ENCODE measurements around the gene LPP. TPM values are rescaled to one million over a fixed set of nuclear protein-coding genes. Genes with fewer than 3 reads are reported as not detected.
A peak's percentile ranks its signal among the peaks of the same experiment; 100 is the strongest.

LPP gene
- polyA plus RNA-seq, 1 experiment = 60.0 TPM

DNA sequence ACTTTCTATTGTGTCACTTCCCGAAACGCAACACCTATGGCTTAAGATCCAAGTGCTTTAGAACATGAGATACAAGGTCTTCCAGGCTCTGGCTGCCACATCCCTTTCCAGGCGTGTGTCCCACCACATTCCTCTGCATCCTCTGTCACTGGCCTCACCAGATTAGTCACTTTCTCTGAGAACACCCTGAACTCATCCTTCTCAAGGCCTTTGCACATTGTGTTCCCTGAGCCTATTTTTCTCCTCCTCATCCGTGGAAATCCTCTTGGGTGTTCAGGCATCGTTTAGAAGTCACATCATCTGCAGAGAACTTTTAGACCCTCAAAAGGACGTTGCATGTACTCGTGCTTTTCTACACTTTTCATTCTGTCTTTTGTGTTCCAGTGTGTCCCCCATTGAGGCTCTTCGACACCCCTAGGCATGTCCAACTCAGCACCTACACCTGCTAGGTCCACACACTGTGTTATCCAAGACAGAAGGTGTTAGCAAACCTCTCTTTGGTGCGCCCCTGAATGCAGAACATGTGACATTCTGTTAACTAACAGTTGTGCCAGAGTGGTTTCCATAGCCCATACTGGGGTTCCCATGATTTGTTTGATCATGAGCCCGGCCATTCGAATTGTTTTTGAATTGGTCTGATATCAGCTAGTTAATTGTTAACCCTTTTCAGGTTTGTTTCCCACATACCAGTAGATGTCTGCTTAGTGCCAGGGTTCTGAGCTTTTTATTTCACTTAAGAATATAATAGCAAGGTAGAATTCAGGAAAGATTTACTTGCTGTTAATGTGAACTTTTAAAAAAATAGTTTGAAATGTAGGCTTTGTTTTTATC is 67.2 kb downstream of the LPP start:
- ChIA-PET POLR2A (no interaction called here), CTCF (no interaction called here)
- Histone ChIP-seq H3K36me3 (ENCODE audit: control insufficient read depth, insufficient read depth, low read length) (no peaks in the 10 kb centered on the region), H3K27me3 (ENCODE audit: control insufficient read depth, insufficient read depth, low read length) (no peaks in the 10 kb centered on the region), H3K4me3 (ENCODE audit: low read depth, low read length) (no peak overlapping the region)
- TF ChIP-seq, protein P1, sequence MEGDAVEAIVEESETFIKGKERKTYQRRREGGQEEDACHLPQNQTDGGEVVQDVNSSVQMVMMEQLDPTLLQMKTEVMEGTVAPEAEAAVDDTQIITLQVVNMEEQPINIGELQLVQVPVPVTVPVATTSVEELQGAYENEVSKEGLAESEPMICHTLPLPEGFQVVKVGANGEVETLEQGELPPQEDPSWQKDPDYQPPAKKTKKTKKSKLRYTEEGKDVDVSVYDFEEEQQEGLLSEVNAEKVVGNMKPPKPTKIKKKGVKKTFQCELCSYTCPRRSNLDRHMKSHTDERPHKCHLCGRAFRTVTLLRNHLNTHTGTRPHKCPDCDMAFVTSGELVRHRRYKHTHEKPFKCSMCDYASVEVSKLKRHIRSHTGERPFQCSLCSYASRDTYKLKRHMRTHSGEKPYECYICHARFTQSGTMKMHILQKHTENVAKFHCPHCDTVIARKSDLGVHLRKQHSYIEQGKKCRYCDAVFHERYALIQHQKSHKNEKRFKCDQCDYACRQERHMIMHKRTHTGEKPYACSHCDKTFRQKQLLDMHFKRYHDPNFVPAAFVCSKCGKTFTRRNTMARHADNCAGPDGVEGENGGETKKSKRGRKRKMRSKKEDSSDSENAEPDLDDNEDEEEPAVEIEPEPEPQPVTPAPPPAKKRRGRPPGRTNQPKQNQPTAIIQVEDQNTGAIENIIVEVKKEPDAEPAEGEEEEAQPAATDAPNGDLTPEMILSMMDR (IDR thresholded peaks at IDR 0.05; ENCODE audit: insufficient read depth, low read depth, low read length) = no peak
- peak; percentile 31 for DNase-seq (ENCODE audit: low read depth)

GRCh38 chr3:188223936-188224335 is 70.0 kb downstream of the LPP start:
- POLR2A ChIA-PET = no interaction called here
- Histone ChIP-seq H3K4me3 (ENCODE audit: low read depth, low read length) (no peak overlapping the region), H3K27me3 (ENCODE audit: control insufficient read depth, insufficient read depth, low read length) (no peaks in the 10 kb centered on the region), H3K36me3 (ENCODE audit: control insufficient read depth, insufficient read depth, low read length) (no peaks in the 10 kb centered on the region)
- CTCF ChIA-PET = no interaction called here
- TF ChIP-seq, protein P1 (IDR thresholded peaks at IDR 0.05; ENCODE audit: insufficient read depth, low read depth, low read length) = no peak
- no peak for DNase-seq (ENCODE audit: low read depth)

DNA sequence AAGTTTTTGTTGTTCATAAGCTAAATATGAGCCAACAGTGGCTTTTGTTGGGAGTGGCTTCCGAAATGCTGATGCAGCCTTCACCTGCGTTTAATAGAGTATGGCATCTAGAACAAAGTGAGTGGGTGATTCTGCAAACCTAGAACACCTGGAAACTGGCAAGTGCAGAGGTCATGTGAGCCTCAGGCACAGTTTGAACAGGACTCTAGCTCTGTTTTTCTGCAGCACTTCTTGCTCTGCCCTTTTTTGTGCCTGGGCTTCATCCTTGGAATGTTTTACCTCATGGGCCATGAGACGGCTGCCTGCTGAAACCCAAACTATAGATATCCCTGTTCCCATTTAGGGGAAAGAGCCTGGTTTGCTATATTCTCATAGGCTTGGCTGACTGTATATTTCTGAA is 73.5 kb downstream of the LPP start:
- H3K36me3 ChIP-seq (ENCODE audit: control insufficient read depth, insufficient read depth, low read length) = no peaks in the 10 kb centered on the region
- no peaks in the 10 kb centered on the region for H3K27me3 ChIP-seq (ENCODE audit: control insufficient read depth, insufficient read depth, low read length)
- no peak for DNase-seq (ENCODE audit: low read depth)
- TF ChIP-seq, protein P1 (IDR thresholded peaks at IDR 0.05; ENCODE audit: insufficient read depth, low read depth, low read length) = no peak
- H3K4me3 ChIP-seq (ENCODE audit: low read depth, low read length) = no peak overlapping the region
- POLR2A ChIA-PET = no interaction called here
- CTCF ChIA-PET = no interaction called here

DNA sequence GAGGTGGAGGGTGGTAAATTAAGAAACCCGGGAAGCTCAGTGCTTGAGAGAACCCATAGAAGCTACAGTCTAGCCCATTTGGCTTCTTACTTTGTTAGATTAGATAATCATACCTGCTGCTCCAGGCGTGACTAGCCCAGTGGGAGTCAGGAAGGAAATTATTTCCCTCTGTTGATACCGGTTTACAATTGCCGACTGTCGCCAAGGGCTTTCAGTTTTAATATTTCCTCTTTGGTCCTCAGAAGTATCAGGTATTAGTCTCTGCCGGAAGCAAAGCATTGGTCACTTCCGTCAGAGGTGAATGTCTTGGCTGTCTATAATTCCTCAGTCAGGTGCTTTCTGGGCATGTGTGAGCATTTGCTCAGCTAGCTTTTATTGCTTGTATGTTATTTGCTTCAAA is 75.2 kb downstream of the LPP start:
- CTCF ChIA-PET = no interaction called here
- TF ChIP-seq, protein P1 (IDR thresholded peaks at IDR 0.05; ENCODE audit: insufficient read depth, low read depth, low read length) = no peak
- Histone ChIP-seq H3K27me3 (ENCODE audit: control insufficient read depth, insufficient read depth, low read length) (no peaks in the 10 kb centered on the region), H3K36me3 (ENCODE audit: control insufficient read depth, insufficient read depth, low read length) (no peaks in the 10 kb centered on the region), H3K4me3 (ENCODE audit: low read depth, low read length) (no peak overlapping the region)
- POLR2A ChIA-PET = no interaction called here
- DNase-seq (ENCODE audit: low read depth) = no peak

- CTCF ChIA-PET = no interaction called here
- TF ChIP-seq, protein P1 (IDR thresholded peaks at IDR 0.05; ENCODE audit: insufficient read depth, low read depth, low read length) = no peak
- H3K4me3 ChIP-seq (ENCODE audit: low read depth, low read length) = no peak overlapping the region
- no peak for DNase-seq (ENCODE audit: low read depth)
- POLR2A ChIA-PET = no interaction called here
- H3K36me3 ChIP-seq (ENCODE audit: control insufficient read depth, insufficient read depth, low read length) = no peaks in the 10 kb centered on the region
- no peaks in the 10 kb centered on the region for H3K27me3 ChIP-seq (ENCODE audit: control insufficient read depth, insufficient read depth, low read length)
Observed at GRCh38 chr3:188229726-188230125, 75.8 kb downstream of the LPP start.
